ENCODE measurements around the gene DLG2. TPM values are rescaled to one million over a fixed set of nuclear protein-coding genes. Genes with fewer than 3 reads are reported as not detected.

DLG2 gene
- total and polyA plus RNA-seq, 4 donors, result 0.30 to 5.5 (median 0.68) TPM

- TF ChIP-seq CTCF (IDR thresholded peaks at IDR 0.05; ENCODE audit: low read depth, low read length, missing input control), result no peak
These were observed 760.2 kb downstream of the DLG2 start (continued) for GRCh38 chr11:84866922-84867321.

- H3K4me3 ChIP-seq (ENCODE audit: low read depth in 1 of 3, low read length in 3 of 3), result no peak overlapping the region
- H3K9me3 ChIP-seq (ENCODE audit: control insufficient read depth in 4 of 4, low read length in 3 of 4), result no peaks in the 10 kb centered on the region
- peaks cover 0 to 3% (median 0%) of the 10 kb centered on the region in 4 donors for H3K4me1 ChIP-seq (ENCODE audit: control insufficient read depth in 4 of 4, insufficient read depth in 4 of 4, low read length in 3 of 4)
- 82% methylated on average over 1 of the region's 1 CpG for WGBS
- DNase-seq (ENCODE audit: low spot score), result no peak
- H3K27me3 ChIP-seq (ENCODE audit: control insufficient read depth in 4 of 4, insufficient read depth in 4 of 4, low read length in 3 of 4), result no peaks in the 10 kb centered on the region
- no peaks in the 10 kb centered on the region for H3K36me3 ChIP-seq (ENCODE audit: control insufficient read depth in 4 of 4, insufficient read depth in 3 of 4, low read depth in 1 of 4, low read length in 3 of 4)
- H3K27ac ChIP-seq (ENCODE audit: low read depth in 1 of 2, low read length in 2 of 2), result no peak overlapping the region
- H3K9ac ChIP-seq (ENCODE audit: low read depth in 1 of 2, low read length in 2 of 2), result no peak overlapping the region
- TF ChIP-seq RXRA (IDR thresholded peaks at IDR 0.05) (no peak), FOXA2 (IDR thresholded peaks at IDR 0.05) (no peak), TAF1 (conservative IDR thresholded peaks at IDR 0.05) (no peak), CTCF (IDR thresholded peaks at IDR 0.05; ENCODE audit: low read depth, low read length, missing input control) (no peak), REST (IDR thresholded peaks at IDR 0.05) (no peak), JUND (IDR thresholded peaks at IDR 0.05) (no peak), HNF4A (conservative IDR thresholded peaks at IDR 0.05) (no peak), SP1 (IDR thresholded peaks at IDR 0.05) (no peak), HNF4G (IDR thresholded peaks at IDR 0.05) (no peak), YY1 (IDR thresholded peaks at IDR 0.05) (no peak), ZBTB33 (IDR thresholded peaks at IDR 0.05) (no peak)
These were observed 761.2 kb downstream of the DLG2 start for GRCh38 chr11:84865791-84866535.
